Hepatic stellate cell (primary cell): Measurements from ENCODE around the gene NOTCH4.

Experiments
- DNase-seq: peaks from one replicate; pipeline ENCODE4 v3.0.0; 2011; ENCODE audit warnings: low spot score

The NOTCH4 gene

GRCh38 chr6:32181148-32181702, 42.6 kb downstream of the NOTCH4 start:
- no peak for DNase-seq

GRCh38 chr6:32179766-32180405, 44.0 kb downstream of the NOTCH4 start:
- DNase-seq, result no peak

- no peak for DNase-seq
Measured at GRCh38 chr6:32178547-32179440, 45.1 kb downstream of the NOTCH4 start.

GRCh38 chr6:32177788-32178546, 45.9 kb downstream of the NOTCH4 start, which contains the start of gene RNF5:
Gene RNF5, plus strand, starts transcription at chr6:32178405. Its CDS starts 107 bp downstream, at chr6:32178512.
- peak; percentile 98 for DNase-seq

- no peak for DNase-seq
Measured at GRCh38 chr6:32177183-32177787, 46.6 kb downstream of the NOTCH4 start.

GRCh38 chr6:32176476-32177182, 47.2 kb downstream of the NOTCH4 start:
- DNase-seq, result no peak

GRCh38 chr6:32175711-32176475, 48.0 kb downstream of the NOTCH4 start, which contains the start of gene AGPAT1:
Gene AGPAT1, minus strand, starts transcription at chr6:32176084. Its CDS starts 4,588 bp downstream, at chr6:32171496.
- DNase-seq, result peak; percentile 98

GRCh38 chr6:32175322-32175710, 48.6 kb downstream of the NOTCH4 start:
- DNase-seq, result no peak

- no peak for DNase-seq
Measured at GRCh38 chr6:32174416-32174815, 49.5 kb downstream of the NOTCH4 start.

GRCh38 chr6:32173051-32173727, 50.7 kb downstream of the NOTCH4 start:
- no peak for DNase-seq

GRCh38 chr6:32171234-32171633, 52.6 kb downstream of the NOTCH4 start:
- DNase-seq, result no peak

- no peak for DNase-seq
Measured at GRCh38 chr6:32170294-32170693, 53.6 kb downstream of the NOTCH4 start.

GRCh38 chr6:32168807-32169591, 54.9 kb downstream of the NOTCH4 start:
- DNase-seq, result no peak

- DNase-seq, result no peak
Measured at GRCh38 chr6:32168350-32168749, 55.5 kb downstream of the NOTCH4 start.

- DNase-seq, result no peak
Measured at GRCh38 chr6:32167761-32168262, 56.1 kb downstream of the NOTCH4 start.

GRCh38 chr6:32167154-32167760, 56.6 kb downstream of the NOTCH4 start:
- no peak for DNase-seq

- no peak for DNase-seq
Measured at GRCh38 chr6:32166411-32167061, 57.3 kb downstream of the NOTCH4 start.

- no peak for DNase-seq
Measured at GRCh38 chr6:32164295-32164694, 59.6 kb downstream of the NOTCH4 start, which contains the start of gene EGFL8. Gene EGFL8, plus strand, starts transcription at chr6:32164595. Its CDS starts 1,571 bp downstream, at chr6:32166166.
